H1 (cell line): ENCODE measurements around the gene ZMYM4. TPM values are rescaled to one million over a fixed set of nuclear protein-coding genes. Genes with fewer than 3 reads are reported as not detected.

Experiments
- CTCF ChIA-PET: fragments of 300-600 bp; sonication (Branson Sonifier 250); formaldehyde crosslinking; loops from one replicate; lab custom pipeline; 2021; ENCODE audit not compliant: partially characterized antibody; lab: Charles Lee
- POLR2A ChIA-PET: fragments of 300-600 bp; sonication (Branson Sonifier 250); formaldehyde crosslinking; loops from one replicate; lab custom pipeline; 2021; ENCODE audit warnings: inconsistent platforms; ENCODE audit not compliant: partially characterized antibody; lab: Charles Lee
- DNase-seq, 2 experiments: peaks; one replicate each; pipeline versions ENCODE4 v3.0.0 to v3.0.0-alpha.2; 2010 to 2022; ENCODE audit warnings: low spot score in 2 of 2, low read depth in 1 of 2, mixed read lengths in 1 of 2
- FAIRE-seq: peaks from 2 replicates; lab custom pipeline; 2011; peaks lifted over from hg19 to GRCh38; lab: Jason Lieb, UNC
- H2AFZ ChIP-seq: 2 replicates; pipeline ENCODE4 v1.8.1; 2012; ENCODE audit warnings: low read length, inconsistent platforms
- H2AK5ac ChIP-seq: 2 replicates; pipeline ENCODE4 v1.6.1; 2013; ENCODE audit warnings: low read depth, low read length
- H2BK120ac ChIP-seq: replicated peaks from 2 replicates; pipeline ENCODE3; 2013; ENCODE audit warnings: low read depth, low read length, inconsistent platforms
- H2BK12ac ChIP-seq: 2 replicates; pipeline ENCODE4 v1.6.1; 2013; ENCODE audit warnings: low read depth, low read length
- H2BK15ac ChIP-seq: 2 replicates; pipeline ENCODE4 v1.6.1; 2013; ENCODE audit warnings: low read length
- H2BK20ac ChIP-seq: 2 replicates; pipeline ENCODE4 v1.6.1; 2013; ENCODE audit warnings: low read length
- H2BK5ac ChIP-seq: 2 replicates; pipeline ENCODE4 v1.6.1; 2013; ENCODE audit warnings: low read depth, low read length
- H3K14ac ChIP-seq: 2 replicates; pipeline ENCODE4 v1.6.1; 2013; ENCODE audit warnings: inconsistent platforms; ENCODE audit not compliant: insufficient read length
- H3K18ac ChIP-seq: 2 replicates; pipeline ENCODE4 v1.6.1; 2013; ENCODE audit warnings: low read length; ENCODE audit errors: extremely low read depth
- H3K23ac ChIP-seq: 2 replicates; pipeline ENCODE4 v1.6.1; 2013; ENCODE audit warnings: inconsistent platforms; ENCODE audit not compliant: insufficient read length
- H3K23me2 ChIP-seq: 2 replicates; pipeline ENCODE4 v1.6.1; 2013; ENCODE audit warnings: low read depth, low read length
- H3K27ac ChIP-seq: 2 replicates; pipeline ENCODE4 v1.6.1; 2011; ENCODE audit warnings: low read depth, low read length, inconsistent platforms
- H3K27me3 ChIP-seq, 4 experiments: replicated peaks in 1 of 4; 1 replicate in 1 of 4; 2 replicates in 3 of 4; pipeline versions ENCODE4 v1.6.1 to v1.8.1; 2011 to 2013; ENCODE audit warnings: low read length in 3 of 4, mild to moderate bottlenecking in 3 of 4, inconsistent platforms in 2 of 4, mixed read lengths in 2 of 4, moderate library complexity in 1 of 4; ENCODE audit not compliant: control insufficient read depth in 3 of 4, insufficient read depth in 3 of 4; ENCODE audit errors: extremely low read depth in 1 of 4
- H3K36me3 ChIP-seq, 4 experiments: 2 replicates each; pipeline versions ENCODE4 v1.6.1 to v1.8.1; 2011 to 2013; ENCODE audit warnings: mild to moderate bottlenecking in 4 of 4, low read length in 3 of 4, moderate library complexity in 2 of 4, control low read depth in 1 of 4, inconsistent platforms in 1 of 4; ENCODE audit not compliant: insufficient read depth in 4 of 4, control insufficient read depth in 2 of 4
- H3K4ac ChIP-seq: replicated peaks from 2 replicates; pipeline ENCODE3; 2013; ENCODE audit warnings: low read length, low read depth, mixed read lengths, inconsistent platforms; ENCODE audit not compliant: insufficient read length
- H3K4me1 ChIP-seq, 4 experiments: replicated peaks in 1 of 4; 1 replicate in 1 of 4; 2 replicates in 3 of 4; pipeline versions ENCODE4 v1.6.1 to v1.8.1; 2011 to 2013; ENCODE audit warnings: low read length in 3 of 4, inconsistent platforms in 2 of 4, mixed read lengths in 1 of 4; ENCODE audit not compliant: insufficient read depth in 4 of 4, control insufficient read depth in 3 of 4
- H3K4me2 ChIP-seq, 2 experiments: 2 replicates each; pipeline versions ENCODE4 v1.6.1 to v1.8.1; 2011 to 2013; ENCODE audit warnings: low read depth in 2 of 2, low read length in 2 of 2, control low read depth in 1 of 2, inconsistent platforms in 1 of 2, mild to moderate bottlenecking in 1 of 2; ENCODE audit not compliant: insufficient read depth in 1 of 2
- H3K4me3 ChIP-seq, 4 experiments: fragments of 200-600, 300-600 bp in 1 of 4; sonication (generic), shearing (Covaris generic), sonication (Bioruptor Twin) in 1 of 4; 2 replicates each; pipeline versions ENCODE4 v1.5.1 to v1.8.1; 2011 to 2016; ENCODE audit warnings: low read length in 4 of 4, low read depth in 3 of 4, control low read depth in 2 of 4, inconsistent platforms in 2 of 4, mild to moderate bottlenecking in 2 of 4, mixed read lengths in 1 of 4, moderate library complexity in 1 of 4; ENCODE audit not compliant: insufficient read depth in 2 of 4; ENCODE audit errors: extremely low read depth in 1 of 4
- H3K56ac ChIP-seq: replicated peaks from 2 replicates; pipeline ENCODE3; 2013; ENCODE audit warnings: low read depth, mild to moderate bottlenecking, mixed read lengths, low read length, inconsistent platforms; ENCODE audit not compliant: insufficient read length
- H3K79me1 ChIP-seq: 2 replicates; pipeline ENCODE4 v1.6.1; 2013; ENCODE audit warnings: low read depth, low read length, control low read depth
- H3K79me2 ChIP-seq, 2 experiments: 2 replicates each; pipeline versions ENCODE4 v1.6.1 to v1.8.1; 2012 to 2013; ENCODE audit warnings: low read length in 2 of 2, mild to moderate bottlenecking in 2 of 2, inconsistent platforms in 1 of 2; ENCODE audit not compliant: insufficient read depth in 2 of 2, control insufficient read depth in 1 of 2
- H3K9ac ChIP-seq, 4 experiments: replicated peaks in 1 of 4; 1 replicate in 1 of 4; 2 replicates in 3 of 4; pipeline versions ENCODE4 v1.6.1 to v1.8.1; 2011 to 2013; ENCODE audit warnings: low read depth in 3 of 4, low read length in 3 of 4, control low read depth in 2 of 4, mild to moderate bottlenecking in 2 of 4, moderate library complexity in 2 of 4, inconsistent platforms in 1 of 4; ENCODE audit errors: extremely low read depth in 1 of 4
- H3K9me3 ChIP-seq, 2 experiments: 2 replicates each; pipeline versions ENCODE4 v1.6.1 to v1.8.1; 2012 to 2013; ENCODE audit warnings: mild to moderate bottlenecking in 2 of 2, moderate library complexity in 2 of 2, control low read depth in 1 of 2, inconsistent platforms in 1 of 2, low read depth in 1 of 2, low read length in 1 of 2, mixed read lengths in 1 of 2; ENCODE audit not compliant: insufficient read depth in 2 of 2
- H4K20me1 ChIP-seq, 2 experiments: replicated peaks in 1 of 2; 2 replicates each; pipeline versions ENCODE3 to v1.8.1; 2011 to 2013; ENCODE audit warnings: inconsistent platforms in 2 of 2, low read length in 2 of 2, mild to moderate bottlenecking in 1 of 2; ENCODE audit not compliant: insufficient read depth in 2 of 2, control insufficient read depth in 1 of 2
- H4K5ac ChIP-seq: 2 replicates; pipeline ENCODE4 v1.6.1; 2013; ENCODE audit warnings: low read length, low read depth, mixed read lengths, inconsistent platforms; ENCODE audit not compliant: insufficient read length
- H4K8ac ChIP-seq: 2 replicates; pipeline ENCODE4 v1.8.0; 2013; ENCODE audit warnings: mild to moderate bottlenecking, moderate library complexity, low read length, inconsistent platforms; ENCODE audit not compliant: insufficient read depth; ENCODE audit errors: extremely low read depth
- H4K91ac ChIP-seq: replicated peaks from 2 replicates; pipeline ENCODE3; 2013; ENCODE audit warnings: low read length, mixed read lengths, inconsistent platforms; ENCODE audit not compliant: insufficient read length
- BCL11A ChIP-seq, 2 experiments: IDR thresholded peaks; one replicate each; pipeline ENCODE4 v1.6.1; 2011; ENCODE audit warnings: low read depth in 2 of 2, low read length in 2 of 2, mild to moderate bottlenecking in 2 of 2
- BRCA1 ChIP-seq: IDR thresholded peaks from 2 replicates; pipeline ENCODE4 v1.6.1; 2012; ENCODE audit warnings: low read depth, low read length, improper control_type of control experiment
- CHD2 ChIP-seq: IDR thresholded peaks from 2 replicates; pipeline ENCODE4 v1.6.1; 2012; ENCODE audit warnings: low read length, improper control_type of control experiment
- CTBP2 ChIP-seq: IDR thresholded peaks from 2 replicates; pipeline ENCODE4 v1.7.0; 2011; ENCODE audit warnings: borderline replicate concordance, mild to moderate bottlenecking, moderate library complexity, mixed read lengths, low read length; ENCODE audit not compliant: insufficient read depth, insufficient read length
- KDM5A ChIP-seq: fragments of 200-600 bp; IDR thresholded peaks from 2 replicates; pipeline ENCODE4 v1.7.1; 2012; ENCODE audit warnings: mild to moderate bottlenecking, low read length, inconsistent platforms, mixed read lengths
- POLR2A ChIP-seq, 2 experiments: IDR thresholded peaks; 1 replicate in 1 of 2; 2 replicates in 1 of 2; pipeline ENCODE4 v1.6.1; 2011; ENCODE audit warnings: low read depth in 2 of 2, low read length in 2 of 2, mild to moderate bottlenecking in 2 of 2; ENCODE audit errors: control extremely low read depth in 1 of 2
- RXRA ChIP-seq: IDR thresholded peaks from 2 replicates; pipeline ENCODE4 v1.6.1; 2011; ENCODE audit warnings: low read depth, mild to moderate bottlenecking, low read length, moderate library complexity; ENCODE audit not compliant: insufficient read depth
- SP2 ChIP-seq: IDR thresholded peaks from 2 replicates; pipeline ENCODE4 v1.6.1; 2012; ENCODE audit warnings: mild to moderate bottlenecking, low read length, inconsistent platforms
- SUZ12 ChIP-seq: fragments of 200-600 bp; sonication (generic); IDR thresholded peaks from 2 replicates; pipeline ENCODE4 v1.6.1; 2012; ENCODE audit warnings: mild to moderate bottlenecking, inconsistent platforms, low read length, moderate library complexity, mixed read lengths
- YY1 ChIP-seq: IDR thresholded peaks from 2 replicates; pipeline ENCODE4 v1.6.1; 2011; ENCODE audit warnings: low read depth, mild to moderate bottlenecking, low read length
- WGBS, 2 experiments: shearing (Covaris generic) in 1 of 2; methylation state at CpG; one replicate each; pipeline versions ENCODE4 v1.1.6 to v1.1.7; 2013 to 2015; ENCODE audit warnings: low lambda C conversion rate in 2 of 2, mixed read lengths in 2 of 2, inconsistent platforms in 1 of 2, low coverage in 1 of 2, missing lambda C conversion rate in 1 of 2; ENCODE audit not compliant: insufficient replicate concordance in 2 of 2, insufficient coverage in 1 of 2, insufficient read length in 1 of 2; ENCODE audit errors: extremely low coverage in 1 of 2, missing lambda C conversion rate in 1 of 2; 5-methylcytosine and 5-hydroxymethylcytosine counted together
- polyA plus RNA-seq, 7 experiments: library from polyadenylated mRNA; depleted of rRNA in 3 of 7; stranded (reverse) in 5 of 7; unstranded in 2 of 7; fragments of >200 nt in 5 of 7; fragments of 200-250 nt in 2 of 7; gene quantifications; 1 replicate in 5 of 7; 2 replicates in 1 of 7; 4 replicates in 1 of 7; pipeline versions ENCODE4 v1.2.1 to v1.2.3, GENCODE V29; 2011 to 2013; ENCODE audit warnings: missing spikeins in 2 of 7, mixed read lengths in 2 of 7
- total RNA-seq: library from RNA; stranded (reverse); fragmentation: NEBNext Ultra II Directional; extraction: Animal tissue kit (Norgen Biotek cat#: 25700); gene quantifications from 2 replicates; pipeline ENCODE4 v1.2.1, GENCODE V29; 2021
- TF ChIP-seq, protein P1 (sequence below): IDR thresholded peaks from 2 replicates; pipeline ENCODE4 v1.6.1; 2011; ENCODE audit warnings: low read depth, mild to moderate bottlenecking, low read length; ENCODE audit not compliant: insufficient read depth

Gene ZMYM4
- total and polyA plus RNA-seq, 2 of the 8 experiments (the other 6 are each of a cell fraction or from before 2014, with no cell fraction given) = 16.7 to 81.3 TPM

DNA sequence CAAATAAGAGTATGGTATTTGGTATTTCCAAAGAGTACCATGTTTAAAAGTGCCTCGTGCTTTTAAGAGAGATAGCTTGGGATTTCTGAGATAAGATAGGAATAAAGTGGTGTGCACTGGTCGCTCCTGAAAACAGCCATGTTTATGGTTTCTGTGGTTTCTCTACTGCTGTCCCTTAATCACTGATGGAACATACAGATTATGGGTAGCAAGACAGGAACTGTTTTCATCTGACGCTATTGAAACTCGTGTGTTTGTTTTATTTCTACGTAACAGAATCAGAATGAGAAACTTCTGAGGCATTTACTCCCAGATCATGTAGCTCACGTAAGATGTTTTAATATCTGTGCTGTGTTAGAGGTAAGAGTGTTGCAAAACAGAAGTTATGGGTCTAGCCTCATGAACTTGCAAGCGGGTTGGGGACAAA lies 162.7 kb downstream of the ZMYM4 start:
- Histone ChIP-seq H3K79me2 (no peaks in the 10 kb centered on the region), H3K4me1 (peaks cover 0 to 4% (median 0%) of the 10 kb centered on the region in 4 experiments; a peak in 1 of 7 replicates), H2BK5ac (no peak overlapping the region), H2AK5ac (no peak overlapping the region), H3K79me1 (no peaks in the 10 kb centered on the region), H4K91ac (no peak overlapping the region), H2BK15ac (no peak overlapping the region), H3K9ac (no peak overlapping the region), H3K4me2 (no peak overlapping the region), H2BK20ac (no peak overlapping the region), H3K56ac (no peak overlapping the region), H3K4ac (no peak overlapping the region), H3K9me3 (no peaks in the 10 kb centered on the region), H3K36me3 (peaks cover 5 to 25% (median 9%) of the 10 kb centered on the region in 4 experiments; a peak in 5 of 8 replicates), H4K20me1 (peaks cover 0 to 3% of the 10 kb centered on the region in 2 experiments), H4K5ac (no peak overlapping the region), H3K27ac (no peak overlapping the region), H4K8ac (no peak overlapping the region), H2BK120ac (no peak overlapping the region), H2BK12ac (no peak overlapping the region), H3K14ac (no peak overlapping the region), H2AFZ (no peak overlapping the region), H3K23me2 (no peaks in the 10 kb centered on the region), H3K4me3 (no peak overlapping the region), H3K27me3 (no peaks in the 10 kb centered on the region), H3K18ac (no peak overlapping the region), H3K23ac (no peak overlapping the region)
- WGBS, 2 experiments = 93% methylated on average over 7 of the region's 7 CpGs; no CpG with 5 or more reads in 1 of the 2 experiments
- DNase-seq (no peak), FAIRE-seq (no peak)
- ChIA-PET CTCF (interaction anchor here (0.8 to 1.5 kb wide), 4 partner anchors 13 to 259 kb away, joined by 3 to 4 read pairs (median 4); no protein-coding TSS in a partner anchor), POLR2A (interaction anchor here (1.2 kb wide), 1 partner anchor 248 kb away, joined by 3 read pairs; no protein-coding TSS in a partner anchor)
- TF ChIP-seq YY1 = no peak
- no peak for TF ChIP-seq BRCA1
- TF ChIP-seq, protein P1, sequence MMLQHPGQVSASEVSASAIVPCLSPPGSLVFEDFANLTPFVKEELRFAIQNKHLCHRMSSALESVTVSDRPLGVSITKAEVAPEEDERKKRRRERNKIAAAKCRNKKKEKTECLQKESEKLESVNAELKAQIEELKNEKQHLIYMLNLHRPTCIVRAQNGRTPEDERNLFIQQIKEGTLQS = no peak
- no peak for TF ChIP-seq CHD2
- no peak for TF ChIP-seq RXRA
- no peak for TF ChIP-seq POLR2A (IDR thresholded peaks at IDR 0.05; ENCODE audit: control extremely low read depth in 1 of 2, low read depth in 2 of 2, low read length in 2 of 2)
- no peak for TF ChIP-seq CTBP2
- TF ChIP-seq SUZ12 = no peak
- no peak for TF ChIP-seq BCL11A (IDR thresholded peaks at IDR 0.05; ENCODE audit: low read depth in 2 of 2, low read length in 2 of 2)
- no peak for TF ChIP-seq SP2
- TF ChIP-seq KDM5A = no peak
